Stimulated activated CD8-positive, alpha-beta memory T cell treated with anti-CD3 and anti-CD28 coated beads, Interleukin-12 subunit alpha, Interleukin-12 subunit beta, amount 100 ng/mL, for 24 hours (primary cell): ENCODE measurements around the gene ANKS1B.

Experiments
- DNase-seq: peaks from one replicate; pipeline ENCODE4 v3.0.0-alpha.2; 2020; ENCODE audit errors: extremely low read depth

Gene ANKS1B

DNA sequence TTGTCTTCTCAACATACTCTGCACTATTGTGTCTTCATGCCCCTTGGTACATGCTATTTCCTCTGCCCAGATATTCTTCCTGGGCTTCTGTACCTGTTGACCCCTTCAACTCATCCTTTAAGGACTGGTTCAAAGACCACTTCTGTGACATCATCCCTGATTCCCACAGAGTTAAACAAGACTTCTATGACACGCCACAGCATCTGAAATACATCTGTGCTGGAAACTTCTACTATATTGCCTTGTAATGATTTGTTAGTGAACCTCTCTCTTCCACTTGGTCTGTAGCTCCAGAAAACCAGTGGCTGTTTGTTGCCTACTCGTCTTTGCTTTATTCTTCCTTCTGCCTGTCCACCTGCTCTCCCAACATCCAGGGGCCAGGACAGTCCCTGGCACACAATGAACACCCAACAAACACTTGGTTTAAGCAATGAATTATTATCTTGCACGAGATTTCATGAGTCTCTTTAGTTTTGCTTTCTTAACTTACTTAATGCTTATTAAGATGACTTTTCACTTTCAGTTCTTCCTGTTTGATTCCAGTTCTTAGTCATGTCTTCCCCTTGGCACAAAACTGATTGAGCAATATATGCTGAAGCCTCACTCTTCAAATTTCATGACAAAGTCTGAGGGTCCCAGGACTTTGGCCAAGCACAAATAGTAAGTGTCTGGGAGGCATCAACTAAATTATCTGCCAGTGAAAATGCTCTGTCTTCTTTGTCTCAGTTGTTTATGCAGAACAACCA, 853.8 kb downstream of the ANKS1B start:
- DNase-seq: no peak

DNA sequence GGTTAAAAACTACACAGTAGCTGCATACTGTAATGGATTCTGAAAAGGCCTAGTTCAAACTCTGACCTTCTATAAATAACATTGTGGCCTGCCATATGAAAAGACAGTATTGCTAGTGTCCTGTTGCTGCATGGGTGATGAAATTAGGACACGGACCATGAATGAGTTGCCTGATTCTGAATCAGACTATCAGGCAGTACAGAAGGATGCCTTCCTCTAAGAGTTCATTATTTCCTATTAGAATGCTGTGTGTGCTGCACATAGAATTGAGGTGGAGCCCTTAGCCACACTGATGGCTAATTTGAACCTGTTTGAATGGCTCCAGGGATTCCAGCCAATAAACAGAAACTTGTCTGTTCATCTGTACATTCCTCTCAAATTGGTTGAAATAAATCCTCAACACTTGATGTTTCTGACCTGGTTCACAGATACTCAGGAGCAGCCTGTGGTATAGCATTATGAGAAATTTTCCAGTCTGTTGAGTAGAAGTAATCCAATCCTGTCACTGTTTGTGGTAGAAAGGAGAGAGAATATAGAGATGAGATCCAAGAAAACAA, 856.4 kb downstream of the ANKS1B start:
- DNase-seq: no peak

DNA sequence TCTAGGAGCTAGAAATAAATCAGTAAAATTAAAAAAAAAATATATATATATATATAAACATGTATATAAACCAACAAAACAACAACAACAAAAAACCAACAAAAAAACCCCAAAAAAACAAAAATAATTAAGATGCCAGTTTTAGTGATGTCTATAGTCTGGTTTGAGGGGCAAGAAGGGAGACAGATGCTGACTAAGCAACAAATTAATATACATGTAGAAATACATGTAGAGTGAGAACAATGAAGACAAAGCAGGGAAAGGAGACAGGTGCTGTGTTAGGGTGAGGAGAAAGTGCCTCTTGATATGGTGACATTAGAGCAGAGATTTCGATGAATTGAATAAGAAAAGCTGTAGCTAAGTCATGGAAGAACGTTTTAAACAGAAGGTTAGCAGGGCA, 861.8 kb downstream of the ANKS1B start:
- no peak for DNase-seq

DNA sequence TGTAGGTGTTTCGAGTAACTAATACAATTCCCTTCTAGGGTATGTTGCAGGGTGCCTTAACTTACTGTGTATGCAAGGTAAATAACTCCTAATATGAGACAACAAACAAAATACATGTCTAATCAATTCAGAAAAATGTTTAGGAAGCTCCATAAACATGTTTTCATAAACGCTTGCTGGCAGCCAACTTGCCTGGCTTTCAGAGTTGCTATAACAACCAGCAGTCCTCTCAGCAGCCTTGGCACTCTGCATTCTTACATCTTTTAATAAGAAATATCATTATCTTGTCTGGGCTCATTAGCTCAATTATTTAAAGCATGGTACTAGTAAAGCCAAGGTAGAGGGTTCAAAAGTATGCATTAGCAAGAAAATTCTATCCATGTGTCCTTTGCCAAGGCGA, 862.2 kb downstream of the ANKS1B start:
- no peak for DNase-seq

GRCh38 chr12:99121546-99121945, 863.2 kb downstream of the ANKS1B start:
- no peak for DNase-seq

- no peak for DNase-seq
Observed at GRCh38 chr12:99119943-99120342, 864.8 kb downstream of the ANKS1B start.

DNA sequence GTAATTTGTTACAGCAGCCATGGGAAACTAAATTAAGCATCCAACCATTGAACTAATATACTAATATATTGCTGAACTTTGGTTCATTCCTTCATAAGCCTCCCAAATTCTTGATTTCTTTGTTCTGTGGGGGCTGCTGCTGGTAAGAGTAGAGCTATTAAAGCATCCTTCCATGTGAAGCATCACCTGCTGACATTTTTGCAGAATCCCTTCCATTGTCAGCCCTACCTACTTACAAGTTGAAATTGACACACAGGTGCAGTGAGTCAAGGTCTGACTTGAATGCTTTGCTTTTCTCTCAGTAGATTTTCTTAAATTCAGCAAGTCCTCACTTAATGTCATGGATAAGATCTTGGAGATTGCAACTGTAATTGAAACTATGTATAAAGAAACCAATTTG, 865.3 kb downstream of the ANKS1B start:
- no peak for DNase-seq

- no peak for DNase-seq
Observed at GRCh38 chr12:99111600-99111999, 873.1 kb downstream of the ANKS1B start.

GRCh38 chr12:99110868-99111267, 873.9 kb downstream of the ANKS1B start:
- DNase-seq: no peak

GRCh38 chr12:99110212-99110611, 874.5 kb downstream of the ANKS1B start:
- DNase-seq: no peak

DNA sequence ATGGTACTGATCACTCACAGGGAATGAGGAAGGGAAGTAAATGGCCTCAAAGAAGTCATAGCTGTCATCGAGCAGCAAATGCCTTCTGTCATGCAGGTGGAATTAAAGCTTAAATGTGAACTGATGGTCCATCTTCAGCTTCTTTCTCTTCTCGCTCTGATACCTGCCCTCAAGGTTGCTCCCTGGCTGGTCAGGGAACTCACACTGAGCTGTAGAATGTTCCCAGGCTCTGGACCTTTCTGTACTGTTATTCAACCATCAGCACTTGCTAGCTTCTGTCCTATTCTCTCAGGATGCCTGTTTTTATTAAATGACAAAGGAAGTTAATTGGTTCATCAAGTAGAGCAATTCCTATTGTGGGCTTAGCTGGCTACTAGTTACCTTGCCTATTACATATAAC, 875.8 kb downstream of the ANKS1B start:
- no peak for DNase-seq

DNA sequence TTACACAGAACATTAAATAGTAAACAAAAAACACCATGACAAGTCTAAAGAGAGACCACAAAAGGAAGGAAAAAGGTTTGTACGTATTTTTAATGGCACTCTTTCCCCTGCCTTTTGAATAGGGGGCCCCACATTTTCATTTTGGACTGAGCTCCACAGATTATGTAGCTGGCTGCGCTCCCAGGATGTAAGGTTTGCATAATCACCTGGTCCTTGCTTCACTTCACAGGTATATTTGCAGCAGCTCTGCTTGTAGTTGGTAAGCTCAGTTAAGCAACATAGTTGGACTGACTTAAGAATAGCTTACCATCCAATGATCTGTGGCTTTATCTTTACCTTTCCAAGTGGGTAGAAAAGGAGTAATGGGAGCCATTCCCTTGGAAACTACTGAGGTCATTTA, 885.0 kb downstream of the ANKS1B start:
- no peak for DNase-seq

DNA sequence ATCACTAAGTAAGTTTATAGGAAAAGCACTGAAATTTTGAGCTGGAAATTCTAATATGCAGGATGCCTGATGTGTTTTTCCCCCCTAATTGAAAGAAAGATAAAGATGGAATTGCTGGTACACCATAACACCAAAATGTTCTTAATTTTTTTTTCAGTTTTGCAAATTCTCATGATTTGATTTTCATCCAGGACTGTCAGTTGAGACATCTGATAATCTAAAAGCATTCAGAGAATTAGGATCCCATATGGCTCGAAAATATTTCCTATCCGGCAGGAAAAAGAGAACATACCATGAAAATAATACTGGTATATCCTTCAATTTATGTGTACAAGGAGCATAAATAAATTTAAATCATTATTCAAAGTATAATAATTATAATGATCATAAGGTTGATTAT, 887.6 kb downstream of the ANKS1B start:
- DNase-seq: no peak

DNA sequence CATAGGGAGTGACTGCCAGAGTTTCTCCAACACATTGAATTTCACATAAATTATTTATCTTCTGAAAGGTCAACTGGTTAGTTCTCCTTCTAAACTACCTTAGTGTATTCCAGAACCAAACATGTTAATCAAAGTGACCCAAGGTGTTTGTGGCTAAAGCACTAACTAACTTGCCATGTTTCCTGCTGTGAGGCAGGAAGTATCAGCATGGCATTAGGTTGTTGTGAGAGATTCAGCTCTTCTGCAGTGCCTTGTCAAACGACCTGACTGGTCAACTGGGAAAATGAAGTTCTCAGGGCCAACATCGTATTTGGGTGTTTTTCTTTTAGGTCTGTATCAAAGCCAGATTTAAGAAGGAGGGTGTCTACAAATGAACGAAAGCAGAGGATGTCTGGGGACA, 891.6 kb downstream of the ANKS1B start:
- no peak for DNase-seq

- no peak for DNase-seq
Observed at GRCh38 chr12:99092100-99092851, 892.5 kb downstream of the ANKS1B start.

- DNase-seq: no peak
Observed at GRCh38 chr12:99087278-99087677, 897.5 kb downstream of the ANKS1B start.

DNA sequence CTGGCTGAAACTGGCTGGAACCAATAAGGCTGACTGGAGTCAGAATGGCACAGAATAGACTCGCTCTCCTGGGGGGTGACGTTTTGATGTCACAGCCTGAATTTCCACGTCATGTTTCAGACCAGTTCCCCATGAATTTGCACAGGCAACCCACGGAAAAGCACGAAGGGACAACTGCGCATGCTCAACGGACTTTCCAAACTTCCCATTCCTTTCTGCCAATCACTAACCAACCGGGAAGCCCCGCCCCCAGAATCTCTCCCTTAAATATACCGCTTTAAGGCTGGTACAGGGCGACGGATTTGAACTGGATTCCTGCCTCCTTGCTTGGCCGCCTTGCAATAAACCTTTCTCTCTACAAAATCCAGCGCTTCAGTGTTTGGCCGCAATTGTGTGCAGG, 904.9 kb downstream of the ANKS1B start:
- no peak for DNase-seq

DNA sequence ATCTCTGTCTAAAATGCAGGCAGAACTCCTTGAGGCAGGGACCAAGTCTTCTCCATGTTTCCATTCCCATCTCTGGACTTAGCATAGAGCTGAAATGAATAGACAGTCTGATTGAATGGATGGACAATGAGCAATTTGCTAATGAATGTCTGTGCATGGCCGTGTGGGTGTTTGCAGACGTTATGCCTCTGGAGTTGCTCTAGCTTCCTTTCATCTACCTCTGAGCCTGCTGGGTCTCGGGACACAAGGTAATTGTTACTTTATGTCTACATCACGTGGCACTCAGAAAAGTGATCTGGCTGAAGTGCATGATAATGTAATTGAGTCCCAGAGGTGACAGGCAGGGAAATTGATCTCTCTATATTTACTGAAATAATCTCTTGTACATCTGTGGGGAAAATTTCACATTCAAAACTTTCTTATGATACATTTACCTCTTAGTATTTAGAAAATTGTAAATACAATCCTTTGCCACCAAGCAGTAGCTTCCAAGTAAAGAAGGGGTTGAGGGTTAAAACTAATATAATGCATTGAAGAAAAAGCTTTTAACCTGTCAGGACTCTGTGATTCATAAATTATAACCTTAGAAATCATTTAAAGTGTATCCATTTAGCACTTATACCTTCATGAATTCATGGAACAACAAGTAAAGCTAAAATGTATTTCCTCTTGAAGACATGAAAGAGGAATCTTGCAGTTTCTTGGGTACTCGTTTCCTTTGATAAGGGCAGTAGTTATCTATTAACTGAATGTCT, 915.6 kb downstream of the ANKS1B start:
- no peak for DNase-seq

DNA sequence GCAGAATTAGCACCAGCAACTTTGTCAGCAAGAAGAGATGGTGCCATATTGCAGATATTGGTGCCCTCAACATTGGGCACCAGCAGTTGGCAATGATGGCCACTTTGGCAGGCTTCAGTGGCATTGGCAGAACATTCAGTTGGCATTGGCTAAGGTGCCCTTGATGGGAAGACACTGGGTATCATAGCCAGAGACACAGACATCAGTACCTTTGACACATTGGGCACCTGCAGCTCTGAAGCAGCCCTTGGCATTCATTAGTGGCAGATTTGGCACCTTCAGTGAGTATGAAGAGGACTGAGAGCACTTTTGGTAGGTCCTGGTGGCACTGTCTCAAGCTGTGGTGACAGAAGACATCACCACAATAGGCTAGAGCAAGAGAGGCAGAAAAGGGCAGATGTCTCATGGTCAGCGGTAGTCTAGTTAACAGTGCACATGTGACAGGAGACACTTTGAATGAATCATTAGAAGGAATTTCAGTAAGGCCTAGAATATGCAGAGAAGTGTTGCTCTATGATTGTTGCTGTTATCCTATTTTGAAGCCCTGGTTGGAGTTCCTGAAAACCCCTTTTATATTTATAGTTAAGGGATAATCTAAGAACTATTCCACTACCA, 917.5 kb downstream of the ANKS1B start:
- DNase-seq: no peak

DNA sequence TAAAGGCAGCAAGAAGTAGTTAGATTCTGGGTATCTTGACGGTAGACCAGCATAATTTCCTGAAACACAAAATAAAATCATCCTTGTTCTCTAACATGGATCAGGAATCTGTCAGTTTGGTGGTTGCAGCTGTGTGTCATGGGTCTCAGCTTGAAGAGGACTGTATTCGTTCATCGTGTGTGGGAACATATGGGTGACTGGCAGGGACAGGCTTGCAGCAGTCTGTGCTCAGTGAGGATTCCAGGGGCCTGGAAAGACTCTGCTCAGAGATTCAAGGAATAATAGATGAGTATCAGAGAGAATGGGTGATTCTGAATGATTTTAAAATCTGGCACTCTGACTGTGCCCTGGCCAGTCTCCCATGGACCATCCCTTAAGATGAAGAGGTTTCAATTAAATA, 918.0 kb downstream of the ANKS1B start:
- DNase-seq: no peak

GRCh38 chr12:99063182-99063581, 921.6 kb downstream of the ANKS1B start:
- DNase-seq: no peak
